SK-N-SH (cell line): ENCODE results near the gene SRM.
"Not testable (repeated sequence)": the region's sequence is repeated elsewhere in the genome, so short reads cannot be mapped to it uniquely, and the experiment has no call there.

Experiments used
- EP300 ChIP-seq, 2 experiments: IDR thresholded peaks; 2 replicates each; pipeline versions ENCODE4 v1.4.0 to v1.6.1; 2012; ENCODE audit warnings: borderline replicate concordance in 1 of 2, low read depth in 1 of 2, low read length in 1 of 2
- FOXM1 ChIP-seq: IDR thresholded peaks from 2 replicates; pipeline ENCODE4 v1.4.0; 2012; ENCODE audit warnings: low read depth, mild to moderate bottlenecking
- GABPA ChIP-seq: IDR thresholded peaks from 2 replicates; pipeline ENCODE4 v1.4.0; 2012; ENCODE audit warnings: low read depth, mild to moderate bottlenecking
- MEF2A ChIP-seq: IDR thresholded peaks from 2 replicates; pipeline ENCODE4 v1.4.0; 2012; ENCODE audit warnings: low read depth, borderline replicate concordance
- NFIC ChIP-seq: IDR thresholded peaks from 2 replicates; pipeline ENCODE4 v1.4.0; 2012; ENCODE audit warnings: borderline replicate concordance
- POLR2AphosphoS5 ChIP-seq: IDR thresholded peaks from 2 replicates; pipeline ENCODE4 v1.6.1; 2012; ENCODE audit warnings: low read depth, low read length
- RAD21 ChIP-seq: IDR thresholded peaks from 2 replicates; pipeline ENCODE4 v1.6.1; 2012; ENCODE audit warnings: mild to moderate bottlenecking, low read length
- TCF12 ChIP-seq: IDR thresholded peaks from 2 replicates; pipeline ENCODE4 v1.4.0; 2012
- TF ChIP-seq, protein P1 (sequence below): fragments of 200-600 bp; sonication (generic); IDR thresholded peaks from 2 replicates; pipeline ENCODE4 v1.6.1; 2017; ENCODE audit warnings: antibody characterized with exemption, mild to moderate bottlenecking, moderate library complexity
- TF ChIP-seq, protein P2 (sequence below): IDR thresholded peaks from 2 replicates; pipeline ENCODE4 v1.6.1; 2012; ENCODE audit warnings: mild to moderate bottlenecking, low read depth, low read length, moderate library complexity
- TF ChIP-seq, protein P3 (sequence below): IDR thresholded peaks from 2 replicates; pipeline ENCODE4 v1.4.0; 2012; ENCODE audit warnings: low read depth
- TF ChIP-seq, protein P4 (sequence below): fragments of 150-350 bp; IDR thresholded peaks from 2 replicates; pipeline ENCODE4 v1.6.1; 2017; ENCODE audit warnings: antibody characterized with exemption, low read length, low read depth, borderline replicate concordance
- TF ChIP-seq, protein P5 (sequence below): IDR thresholded peaks from 2 replicates; pipeline ENCODE4 v1.4.0; 2012; ENCODE audit warnings: low read depth, borderline replicate concordance
- TF ChIP-seq, protein P6 (sequence below): IDR thresholded peaks from 2 replicates; pipeline ENCODE4; 2012

DNA sequence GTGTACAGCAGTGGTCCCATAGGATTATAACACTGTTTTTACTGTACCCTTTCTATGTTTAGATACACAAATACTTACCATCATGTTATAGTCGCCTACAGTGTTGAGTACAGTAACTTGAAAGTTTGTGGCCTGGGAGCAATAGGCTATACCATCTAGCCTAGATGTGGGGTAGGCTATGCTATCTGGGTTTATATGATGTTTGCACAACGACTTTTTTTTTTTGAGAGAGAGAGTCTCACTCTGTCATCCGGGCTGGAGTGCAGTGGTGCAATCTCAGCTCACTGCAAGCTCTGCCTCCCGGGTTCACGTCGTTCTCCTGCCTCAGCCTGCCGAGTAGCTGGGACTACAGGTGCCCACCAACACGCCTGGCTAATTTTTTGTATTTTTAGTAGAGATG lies 40.5 kb downstream of the SRM start:
- TF ChIP-seq, protein P1, sequence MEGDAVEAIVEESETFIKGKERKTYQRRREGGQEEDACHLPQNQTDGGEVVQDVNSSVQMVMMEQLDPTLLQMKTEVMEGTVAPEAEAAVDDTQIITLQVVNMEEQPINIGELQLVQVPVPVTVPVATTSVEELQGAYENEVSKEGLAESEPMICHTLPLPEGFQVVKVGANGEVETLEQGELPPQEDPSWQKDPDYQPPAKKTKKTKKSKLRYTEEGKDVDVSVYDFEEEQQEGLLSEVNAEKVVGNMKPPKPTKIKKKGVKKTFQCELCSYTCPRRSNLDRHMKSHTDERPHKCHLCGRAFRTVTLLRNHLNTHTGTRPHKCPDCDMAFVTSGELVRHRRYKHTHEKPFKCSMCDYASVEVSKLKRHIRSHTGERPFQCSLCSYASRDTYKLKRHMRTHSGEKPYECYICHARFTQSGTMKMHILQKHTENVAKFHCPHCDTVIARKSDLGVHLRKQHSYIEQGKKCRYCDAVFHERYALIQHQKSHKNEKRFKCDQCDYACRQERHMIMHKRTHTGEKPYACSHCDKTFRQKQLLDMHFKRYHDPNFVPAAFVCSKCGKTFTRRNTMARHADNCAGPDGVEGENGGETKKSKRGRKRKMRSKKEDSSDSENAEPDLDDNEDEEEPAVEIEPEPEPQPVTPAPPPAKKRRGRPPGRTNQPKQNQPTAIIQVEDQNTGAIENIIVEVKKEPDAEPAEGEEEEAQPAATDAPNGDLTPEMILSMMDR = not testable (repeated sequence)
- TF ChIP-seq, protein P2, sequence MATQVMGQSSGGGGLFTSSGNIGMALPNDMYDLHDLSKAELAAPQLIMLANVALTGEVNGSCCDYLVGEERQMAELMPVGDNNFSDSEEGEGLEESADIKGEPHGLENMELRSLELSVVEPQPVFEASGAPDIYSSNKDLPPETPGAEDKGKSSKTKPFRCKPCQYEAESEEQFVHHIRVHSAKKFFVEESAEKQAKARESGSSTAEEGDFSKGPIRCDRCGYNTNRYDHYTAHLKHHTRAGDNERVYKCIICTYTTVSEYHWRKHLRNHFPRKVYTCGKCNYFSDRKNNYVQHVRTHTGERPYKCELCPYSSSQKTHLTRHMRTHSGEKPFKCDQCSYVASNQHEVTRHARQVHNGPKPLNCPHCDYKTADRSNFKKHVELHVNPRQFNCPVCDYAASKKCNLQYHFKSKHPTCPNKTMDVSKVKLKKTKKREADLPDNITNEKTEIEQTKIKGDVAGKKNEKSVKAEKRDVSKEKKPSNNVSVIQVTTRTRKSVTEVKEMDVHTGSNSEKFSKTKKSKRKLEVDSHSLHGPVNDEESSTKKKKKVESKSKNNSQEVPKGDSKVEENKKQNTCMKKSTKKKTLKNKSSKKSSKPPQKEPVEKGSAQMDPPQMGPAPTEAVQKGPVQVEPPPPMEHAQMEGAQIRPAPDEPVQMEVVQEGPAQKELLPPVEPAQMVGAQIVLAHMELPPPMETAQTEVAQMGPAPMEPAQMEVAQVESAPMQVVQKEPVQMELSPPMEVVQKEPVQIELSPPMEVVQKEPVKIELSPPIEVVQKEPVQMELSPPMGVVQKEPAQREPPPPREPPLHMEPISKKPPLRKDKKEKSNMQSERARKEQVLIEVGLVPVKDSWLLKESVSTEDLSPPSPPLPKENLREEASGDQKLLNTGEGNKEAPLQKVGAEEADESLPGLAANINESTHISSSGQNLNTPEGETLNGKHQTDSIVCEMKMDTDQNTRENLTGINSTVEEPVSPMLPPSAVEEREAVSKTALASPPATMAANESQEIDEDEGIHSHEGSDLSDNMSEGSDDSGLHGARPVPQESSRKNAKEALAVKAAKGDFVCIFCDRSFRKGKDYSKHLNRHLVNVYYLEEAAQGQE = not testable (repeated sequence)
- TF ChIP-seq NFIC; EP300 (IDR thresholded peaks at IDR 0.05; ENCODE audit: borderline replicate concordance in 1 of 2, low read depth in 1 of 2, low read length in 1 of 2); GABPA; MEF2A; RAD21; FOXM1; POLR2AphosphoS5; TCF12: not testable (repeated sequence)
- TF ChIP-seq, protein P3, sequence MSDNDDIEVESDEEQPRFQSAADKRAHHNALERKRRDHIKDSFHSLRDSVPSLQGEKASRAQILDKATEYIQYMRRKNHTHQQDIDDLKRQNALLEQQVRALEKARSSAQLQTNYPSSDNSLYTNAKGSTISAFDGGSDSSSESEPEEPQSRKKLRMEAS = not testable (repeated sequence)
- TF ChIP-seq, protein P4, sequence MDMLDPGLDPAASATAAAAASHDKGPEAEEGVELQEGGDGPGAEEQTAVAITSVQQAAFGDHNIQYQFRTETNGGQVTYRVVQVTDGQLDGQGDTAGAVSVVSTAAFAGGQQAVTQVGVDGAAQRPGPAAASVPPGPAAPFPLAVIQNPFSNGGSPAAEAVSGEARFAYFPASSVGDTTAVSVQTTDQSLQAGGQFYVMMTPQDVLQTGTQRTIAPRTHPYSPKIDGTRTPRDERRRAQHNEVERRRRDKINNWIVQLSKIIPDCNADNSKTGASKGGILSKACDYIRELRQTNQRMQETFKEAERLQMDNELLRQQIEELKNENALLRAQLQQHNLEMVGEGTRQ = not testable (repeated sequence)
- TF ChIP-seq, protein P5, sequence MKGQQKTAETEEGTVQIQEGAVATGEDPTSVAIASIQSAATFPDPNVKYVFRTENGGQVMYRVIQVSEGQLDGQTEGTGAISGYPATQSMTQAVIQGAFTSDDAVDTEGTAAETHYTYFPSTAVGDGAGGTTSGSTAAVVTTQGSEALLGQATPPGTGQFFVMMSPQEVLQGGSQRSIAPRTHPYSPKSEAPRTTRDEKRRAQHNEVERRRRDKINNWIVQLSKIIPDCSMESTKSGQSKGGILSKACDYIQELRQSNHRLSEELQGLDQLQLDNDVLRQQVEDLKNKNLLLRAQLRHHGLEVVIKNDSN = not testable (repeated sequence)
- TF ChIP-seq, protein P6, sequence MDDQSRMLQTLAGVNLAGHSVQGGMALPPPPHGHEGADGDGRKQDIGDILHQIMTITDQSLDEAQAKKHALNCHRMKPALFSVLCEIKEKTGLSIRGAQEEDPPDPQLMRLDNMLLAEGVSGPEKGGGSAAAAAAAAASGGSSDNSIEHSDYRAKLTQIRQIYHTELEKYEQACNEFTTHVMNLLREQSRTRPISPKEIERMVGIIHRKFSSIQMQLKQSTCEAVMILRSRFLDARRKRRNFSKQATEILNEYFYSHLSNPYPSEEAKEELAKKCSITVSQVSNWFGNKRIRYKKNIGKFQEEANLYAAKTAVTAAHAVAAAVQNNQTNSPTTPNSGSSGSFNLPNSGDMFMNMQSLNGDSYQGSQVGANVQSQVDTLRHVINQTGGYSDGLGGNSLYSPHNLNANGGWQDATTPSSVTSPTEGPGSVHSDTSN = not testable (repeated sequence)
